ENCODE measurements around the gene FNDC11.

The FNDC11 gene

DNA sequence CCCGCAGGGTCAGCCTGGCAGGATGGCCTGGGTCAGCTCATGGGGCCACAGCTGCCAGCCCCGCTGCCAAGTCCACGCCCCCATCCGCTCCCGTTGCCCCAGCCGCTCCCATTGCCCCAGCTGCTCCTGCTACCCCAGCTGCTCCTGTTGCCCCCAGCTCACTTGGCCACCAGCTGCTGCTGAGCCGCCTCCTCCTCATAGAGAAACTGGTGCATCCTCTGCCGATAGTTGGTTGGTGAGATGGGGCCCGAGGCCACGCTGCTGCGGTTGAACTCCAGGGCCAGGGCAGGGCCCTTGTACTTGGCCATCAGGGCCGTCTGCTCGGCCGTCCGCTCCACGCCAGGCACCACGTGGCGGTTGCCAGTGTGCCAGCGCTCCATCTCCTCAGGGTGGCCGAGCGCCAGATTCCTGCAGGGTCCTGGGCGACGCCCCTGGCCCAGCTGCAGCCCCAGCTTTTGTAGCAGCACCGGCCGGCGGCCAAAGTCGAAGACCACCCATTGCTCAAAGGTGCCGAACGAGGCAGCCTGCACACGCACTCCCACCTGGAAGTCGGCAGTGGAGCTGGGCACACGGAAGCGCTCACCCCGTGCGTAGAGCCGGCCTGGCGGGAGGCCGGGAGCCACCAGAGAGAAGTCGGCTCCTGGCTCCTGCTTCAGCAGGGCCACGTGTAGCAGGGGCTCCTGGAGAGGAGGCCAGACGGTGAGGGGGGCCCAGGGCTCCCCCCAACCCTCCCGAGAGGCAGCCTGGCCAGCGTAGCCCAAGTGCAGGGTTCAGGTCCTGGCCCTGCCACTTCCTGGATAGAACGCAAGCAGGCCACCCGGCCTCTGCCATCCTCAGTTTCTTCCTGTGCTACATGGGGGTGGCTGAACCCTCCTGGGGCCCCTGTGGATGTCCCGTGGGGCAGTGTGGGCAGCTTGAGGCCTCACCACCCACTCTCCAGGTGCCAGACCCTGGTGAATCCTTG lies 15.3 kb downstream of the FNDC11 start:
- no peak for TF ChIP-seq FOXP2 (optimal IDR thresholded peaks at IDR 0.05; ENCODE audit: borderline replicate concordance, extremely low read depth, extremely low read length, insufficient read depth)
- TF ChIP-seq POLR2AphosphoS5 (IDR thresholded peaks at IDR 0.05; ENCODE audit: low read depth, low read length): no peak
- no peak for TF ChIP-seq SIN3A (IDR thresholded peaks at IDR 0.05; ENCODE audit: borderline replicate concordance, insufficient read depth, low read length)
- TF ChIP-seq TAF1 (IDR thresholded peaks at IDR 0.05; ENCODE audit: borderline replicate concordance, insufficient read depth, low read length): no peak
- TF ChIP-seq, protein P1, sequence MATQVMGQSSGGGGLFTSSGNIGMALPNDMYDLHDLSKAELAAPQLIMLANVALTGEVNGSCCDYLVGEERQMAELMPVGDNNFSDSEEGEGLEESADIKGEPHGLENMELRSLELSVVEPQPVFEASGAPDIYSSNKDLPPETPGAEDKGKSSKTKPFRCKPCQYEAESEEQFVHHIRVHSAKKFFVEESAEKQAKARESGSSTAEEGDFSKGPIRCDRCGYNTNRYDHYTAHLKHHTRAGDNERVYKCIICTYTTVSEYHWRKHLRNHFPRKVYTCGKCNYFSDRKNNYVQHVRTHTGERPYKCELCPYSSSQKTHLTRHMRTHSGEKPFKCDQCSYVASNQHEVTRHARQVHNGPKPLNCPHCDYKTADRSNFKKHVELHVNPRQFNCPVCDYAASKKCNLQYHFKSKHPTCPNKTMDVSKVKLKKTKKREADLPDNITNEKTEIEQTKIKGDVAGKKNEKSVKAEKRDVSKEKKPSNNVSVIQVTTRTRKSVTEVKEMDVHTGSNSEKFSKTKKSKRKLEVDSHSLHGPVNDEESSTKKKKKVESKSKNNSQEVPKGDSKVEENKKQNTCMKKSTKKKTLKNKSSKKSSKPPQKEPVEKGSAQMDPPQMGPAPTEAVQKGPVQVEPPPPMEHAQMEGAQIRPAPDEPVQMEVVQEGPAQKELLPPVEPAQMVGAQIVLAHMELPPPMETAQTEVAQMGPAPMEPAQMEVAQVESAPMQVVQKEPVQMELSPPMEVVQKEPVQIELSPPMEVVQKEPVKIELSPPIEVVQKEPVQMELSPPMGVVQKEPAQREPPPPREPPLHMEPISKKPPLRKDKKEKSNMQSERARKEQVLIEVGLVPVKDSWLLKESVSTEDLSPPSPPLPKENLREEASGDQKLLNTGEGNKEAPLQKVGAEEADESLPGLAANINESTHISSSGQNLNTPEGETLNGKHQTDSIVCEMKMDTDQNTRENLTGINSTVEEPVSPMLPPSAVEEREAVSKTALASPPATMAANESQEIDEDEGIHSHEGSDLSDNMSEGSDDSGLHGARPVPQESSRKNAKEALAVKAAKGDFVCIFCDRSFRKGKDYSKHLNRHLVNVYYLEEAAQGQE (IDR thresholded peaks at IDR 0.05; ENCODE audit: insufficient read depth in 1 of 2, low read depth in 2 of 2, low read length in 2 of 2): no peak

DNA sequence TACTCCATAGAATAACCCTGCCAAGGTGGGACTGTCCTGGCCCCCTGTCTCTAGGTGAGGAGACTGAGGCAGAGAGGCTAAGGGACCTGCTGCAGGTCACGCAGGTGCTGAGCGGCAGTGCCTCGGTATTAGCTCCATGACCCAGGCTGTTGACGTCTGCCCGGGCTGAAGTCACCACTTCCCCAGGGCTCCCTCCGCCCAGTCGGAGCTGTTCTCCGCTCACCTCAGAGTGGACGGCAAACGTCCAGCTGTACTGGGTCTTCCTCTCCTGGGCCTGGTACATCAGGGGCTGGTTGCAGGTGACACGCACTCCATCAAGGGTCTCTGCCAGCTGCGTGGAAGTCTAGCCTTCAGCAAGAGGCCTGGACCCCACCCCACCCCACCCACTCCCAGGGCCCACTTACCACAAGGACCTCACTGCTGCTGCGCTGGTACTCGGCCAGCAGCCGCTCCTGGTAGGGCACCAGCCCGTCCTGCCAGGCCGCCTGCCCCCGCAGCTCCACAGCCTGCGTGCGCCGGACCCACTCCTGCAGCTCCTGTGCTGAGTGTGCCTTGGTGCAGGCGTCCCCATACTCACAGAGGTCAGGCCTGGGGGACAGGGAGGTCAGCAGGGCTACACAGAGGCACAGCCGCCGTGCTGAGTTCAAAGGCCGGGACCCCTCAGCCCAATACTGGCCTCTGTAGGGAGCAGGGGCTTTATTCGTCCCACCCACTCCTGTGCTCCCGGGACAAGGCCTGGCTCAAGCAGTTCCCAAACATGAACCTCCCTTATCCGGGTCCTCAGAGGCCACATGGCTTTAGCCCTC lies 16.5 kb downstream of the FNDC11 start:
- no peak for TF ChIP-seq TAF1 (IDR thresholded peaks at IDR 0.05; ENCODE audit: borderline replicate concordance, insufficient read depth, low read length)
- no peak for TF ChIP-seq FOXP2 (optimal IDR thresholded peaks at IDR 0.05; ENCODE audit: borderline replicate concordance, extremely low read depth, extremely low read length, insufficient read depth)
- no peak for TF ChIP-seq SIN3A (IDR thresholded peaks at IDR 0.05; ENCODE audit: borderline replicate concordance, insufficient read depth, low read length)
- no peak for TF ChIP-seq POLR2AphosphoS5 (IDR thresholded peaks at IDR 0.05; ENCODE audit: low read depth, low read length)
- TF ChIP-seq, protein P1 (IDR thresholded peaks at IDR 0.05; ENCODE audit: insufficient read depth in 1 of 2, low read depth in 2 of 2, low read length in 2 of 2): no peak

GRCh38 chr20:63572071-63572787 lies 18.3 kb downstream of the FNDC11 start:
- TF ChIP-seq, protein P1 (IDR thresholded peaks at IDR 0.05; ENCODE audit: insufficient read depth in 1 of 2, low read depth in 2 of 2, low read length in 2 of 2): no peak
- TF ChIP-seq FOXP2 (optimal IDR thresholded peaks at IDR 0.05; ENCODE audit: borderline replicate concordance, extremely low read depth, extremely low read length, insufficient read depth) (no peak), SIN3A (IDR thresholded peaks at IDR 0.05; ENCODE audit: borderline replicate concordance, insufficient read depth, low read length) (no peak), POLR2AphosphoS5 (IDR thresholded peaks at IDR 0.05; ENCODE audit: low read depth, low read length) (no peak), TAF1 (IDR thresholded peaks at IDR 0.05; ENCODE audit: borderline replicate concordance, insufficient read depth, low read length) (no peak)

DNA sequence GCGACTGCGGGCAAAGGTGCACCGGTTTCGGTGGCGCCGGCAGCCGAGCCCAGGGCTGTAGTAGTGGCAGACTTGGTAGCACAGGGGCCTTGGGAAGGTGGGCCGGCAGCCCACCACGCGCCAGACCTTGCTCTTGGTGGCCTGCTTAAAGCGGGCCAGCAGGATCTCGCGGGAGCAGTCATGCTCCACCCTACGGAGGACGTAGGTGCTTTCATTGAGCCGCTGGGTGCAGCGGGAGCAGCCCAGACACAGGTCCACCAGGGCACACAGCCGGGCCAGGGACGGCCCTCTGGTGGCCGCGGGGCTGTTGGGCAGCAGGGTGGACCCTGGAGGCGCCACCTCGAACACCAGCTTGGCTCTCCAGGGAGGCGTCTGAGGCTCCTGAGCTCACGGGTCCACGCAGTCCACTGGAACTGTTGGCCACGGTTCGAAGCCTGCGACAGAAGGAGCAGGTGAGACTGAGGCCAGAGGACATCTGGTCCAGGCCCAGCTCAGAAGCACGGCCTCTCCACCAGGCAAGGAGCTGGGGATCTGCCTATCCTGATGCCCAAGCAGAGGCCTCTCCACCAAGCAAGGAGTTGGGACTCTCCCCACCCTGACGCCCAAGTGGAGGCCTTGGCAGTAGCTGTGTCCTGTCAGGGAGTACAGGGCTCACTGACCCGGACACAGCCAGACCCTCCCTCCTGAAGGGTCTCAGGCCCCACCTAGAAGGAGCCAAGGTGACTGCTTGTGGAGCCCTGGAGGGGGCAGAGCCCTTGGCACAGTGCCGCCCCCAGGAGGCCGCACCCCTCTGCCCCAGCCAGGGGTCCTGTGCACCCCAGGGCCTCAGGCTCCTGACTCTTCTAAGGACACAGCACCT lies 19.1 kb downstream of the FNDC11 start:
- no peak for TF ChIP-seq SIN3A (IDR thresholded peaks at IDR 0.05; ENCODE audit: borderline replicate concordance, insufficient read depth, low read length)
- TF ChIP-seq POLR2AphosphoS5 (IDR thresholded peaks at IDR 0.05; ENCODE audit: low read depth, low read length): no peak

All from PFSK-1 (cell line).